ENCODE measurements around the gene CDK5.
A peak's percentile ranks its signal among the peaks of the same experiment; 100 is the strongest.

CDK5 gene

GRCh38 chr7:151024435-151025056 lies 33.2 kb downstream of the CDK5 start, which contains the start of gene ATG9B:
Gene ATG9B, minus strand, starts transcription at chr7:151024494. Its CDS starts 71 bp downstream, at chr7:151024423.
- Histone ChIP-seq H3K9me3 (ENCODE audit: low read depth, low read length) (no peaks in the 10 kb centered on the region), H3K36me3 (ENCODE audit: insufficient read depth, low read length) (no peaks in the 10 kb centered on the region), H3K4me3 (no peak within 1 kb of the TSS), H3K27ac (no peak within 1 kb of the TSS), H3K9ac (ENCODE audit: insufficient read length) (no peak within 1 kb of the TSS)
- DNase-seq (ENCODE audit: low read depth, low spot score) = no peak
- TF ChIP-seq FOXP2 (optimal IDR thresholded peaks at IDR 0.05; ENCODE audit: control extremely low read depth, extremely low read length, insufficient read depth) (no peak), EZH2 (IDR thresholded peaks at IDR 0.05) (no peak), POLR2AphosphoS5 (IDR thresholded peaks at IDR 0.05; ENCODE audit: borderline replicate concordance, low read depth, low read length) (no peak)

DNA sequence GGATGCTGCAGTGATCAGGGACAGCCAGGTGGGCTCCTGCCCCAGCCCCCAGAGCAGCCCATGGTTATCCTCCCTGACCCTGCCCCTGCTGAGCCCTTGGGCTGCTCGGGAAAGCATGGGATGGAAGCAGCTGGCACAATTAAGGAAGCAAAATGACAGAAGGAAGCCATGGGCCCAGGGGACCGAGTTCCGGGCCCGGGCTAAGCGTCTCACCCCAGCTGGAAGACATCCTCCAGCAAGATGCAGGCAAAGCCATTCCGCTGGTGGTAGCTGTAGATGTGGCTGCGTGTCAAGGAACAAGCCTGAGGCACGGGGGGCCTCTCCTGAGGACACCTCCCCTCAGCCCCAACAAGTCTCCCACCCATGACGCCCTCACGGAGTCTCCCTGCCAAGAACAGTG lies 34.5 kb downstream of the CDK5 start:
- Histone ChIP-seq H3K9ac (ENCODE audit: insufficient read length) (no peak overlapping the region), H3K4me3 (no peak overlapping the region), H3K9me3 (ENCODE audit: low read depth, low read length) (no peaks in the 10 kb centered on the region), H3K27ac (no peak overlapping the region), H3K36me3 (ENCODE audit: insufficient read depth, low read length) (no peaks in the 10 kb centered on the region)
- TF ChIP-seq EZH2 (IDR thresholded peaks at IDR 0.05) (no peak), FOXP2 (optimal IDR thresholded peaks at IDR 0.05; ENCODE audit: control extremely low read depth, extremely low read length, insufficient read depth) (no peak), POLR2AphosphoS5 (IDR thresholded peaks at IDR 0.05; ENCODE audit: borderline replicate concordance, low read depth, low read length) (no peak)
- DNase-seq (ENCODE audit: low read depth, low spot score) = no peak

GRCh38 chr7:151020231-151020630 lies 37.5 kb downstream of the CDK5 start:
- no peak for TF ChIP-seq EZH2 (IDR thresholded peaks at IDR 0.05)
- TF ChIP-seq FOXP2 (optimal IDR thresholded peaks at IDR 0.05; ENCODE audit: control extremely low read depth, extremely low read length, insufficient read depth) = no peak
- no peak for TF ChIP-seq POLR2AphosphoS5 (IDR thresholded peaks at IDR 0.05; ENCODE audit: borderline replicate concordance, low read depth, low read length)
- H3K9ac ChIP-seq (ENCODE audit: insufficient read length) = no peak overlapping the region
- no peak overlapping the region for H3K27ac ChIP-seq
- no peaks in the 10 kb centered on the region for H3K9me3 ChIP-seq (ENCODE audit: low read depth, low read length)
- DNase-seq (ENCODE audit: low read depth, low spot score) = no peak
- H3K36me3 ChIP-seq (ENCODE audit: insufficient read depth, low read length) = no peaks in the 10 kb centered on the region
- no peak overlapping the region for H3K4me3 ChIP-seq

- Histone ChIP-seq H3K27ac (no peak overlapping the region), H3K9ac (ENCODE audit: insufficient read length) (no peak overlapping the region), H3K36me3 (ENCODE audit: insufficient read depth, low read length) (no peaks in the 10 kb centered on the region), H3K9me3 (ENCODE audit: low read depth, low read length) (no peaks in the 10 kb centered on the region), H3K4me3 (peak overlapping the region; percentile 74)
- no peak for DNase-seq (ENCODE audit: low read depth, low spot score)
- no peak for TF ChIP-seq EZH2 (IDR thresholded peaks at IDR 0.05)
- TF ChIP-seq FOXP2 (optimal IDR thresholded peaks at IDR 0.05; ENCODE audit: control extremely low read depth, extremely low read length, insufficient read depth) = no peak
- no peak for TF ChIP-seq POLR2AphosphoS5 (IDR thresholded peaks at IDR 0.05; ENCODE audit: borderline replicate concordance, low read depth, low read length)
These were observed 38.6 kb downstream of the CDK5 start for GRCh38 chr7:151019130-151019447.

DNA sequence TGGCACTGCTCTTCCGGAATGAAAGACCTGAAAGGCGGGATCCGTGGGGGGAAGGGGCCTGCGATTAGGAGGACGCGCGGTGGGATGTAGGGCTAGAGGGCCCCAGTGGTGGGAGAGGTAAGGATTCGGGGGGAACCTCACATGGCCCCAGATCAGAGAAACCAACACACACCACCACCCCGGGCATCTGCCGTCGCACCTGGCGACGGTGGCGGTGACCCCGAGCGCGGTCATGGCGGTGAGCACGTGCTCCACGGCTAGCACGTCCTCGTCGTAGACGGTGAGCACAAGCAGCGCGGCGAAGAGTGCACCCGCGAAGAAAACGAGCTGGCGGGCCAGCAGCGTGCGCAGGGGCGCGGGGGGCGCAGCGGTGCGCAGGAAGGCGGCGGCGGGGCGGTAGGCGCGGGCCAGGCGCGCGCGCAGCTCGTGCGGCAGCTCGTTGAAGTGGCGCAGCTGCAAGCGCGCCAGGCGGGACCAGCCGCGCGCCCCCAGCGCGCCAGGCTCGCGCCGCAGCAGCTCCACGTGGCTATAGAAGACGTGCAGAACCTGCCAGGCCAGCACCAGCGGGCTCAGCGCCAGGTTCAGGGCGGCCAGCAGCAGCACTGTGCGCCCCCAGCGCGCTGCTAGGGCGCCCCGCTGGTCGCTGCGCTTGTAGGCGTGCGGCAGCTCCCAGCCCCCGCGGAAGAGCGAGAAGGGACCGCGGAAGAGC lies 39.1 kb downstream of the CDK5 start:
- no peaks in the 10 kb centered on the region for H3K9me3 ChIP-seq (ENCODE audit: low read depth, low read length)
- no peak overlapping the region for H3K27ac ChIP-seq
- no peaks in the 10 kb centered on the region for H3K36me3 ChIP-seq (ENCODE audit: insufficient read depth, low read length)
- no peak for TF ChIP-seq FOXP2 (optimal IDR thresholded peaks at IDR 0.05; ENCODE audit: control extremely low read depth, extremely low read length, insufficient read depth)
- TF ChIP-seq POLR2AphosphoS5 (IDR thresholded peaks at IDR 0.05; ENCODE audit: borderline replicate concordance, low read depth, low read length) = no peak
- TF ChIP-seq EZH2 (IDR thresholded peaks at IDR 0.05) = no peak
- no peak for DNase-seq (ENCODE audit: low read depth, low spot score)
- H3K9ac ChIP-seq (ENCODE audit: insufficient read length) = peak overlapping the region; percentile 71
- peak overlapping the region; percentile 74 for H3K4me3 ChIP-seq

DNA sequence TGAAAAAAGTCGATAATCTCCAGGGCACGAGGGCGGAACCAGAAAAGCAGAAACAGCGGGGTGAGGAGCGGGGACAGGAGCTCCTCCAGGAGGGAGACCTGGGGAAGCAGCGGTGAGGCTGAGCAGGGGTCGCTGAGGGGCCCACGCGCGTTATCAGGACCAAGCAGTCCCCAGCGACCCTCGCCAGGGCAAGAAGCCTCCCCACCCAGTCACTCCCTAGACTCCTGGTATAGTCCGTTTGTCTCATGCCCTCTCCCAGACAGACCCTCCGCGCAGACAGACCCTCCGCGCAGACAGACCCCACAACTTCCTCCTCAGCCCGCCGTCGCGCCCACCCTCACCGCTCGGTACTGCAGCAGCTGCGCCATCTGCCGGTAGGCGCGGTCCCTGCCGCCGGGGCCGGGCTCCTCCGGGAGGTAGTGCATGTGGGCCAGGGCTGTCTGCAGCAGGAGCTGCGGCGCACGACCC lies 39.7 kb downstream of the CDK5 start:
- H3K4me3 ChIP-seq = peak overlapping the region; percentile 74
- no peak for DNase-seq (ENCODE audit: low read depth, low spot score)
- H3K36me3 ChIP-seq (ENCODE audit: insufficient read depth, low read length) = no peaks in the 10 kb centered on the region
- no peak for TF ChIP-seq EZH2 (IDR thresholded peaks at IDR 0.05)
- TF ChIP-seq POLR2AphosphoS5 (IDR thresholded peaks at IDR 0.05; ENCODE audit: borderline replicate concordance, low read depth, low read length) = no peak
- TF ChIP-seq FOXP2 (optimal IDR thresholded peaks at IDR 0.05; ENCODE audit: control extremely low read depth, extremely low read length, insufficient read depth) = no peak
- H3K27ac ChIP-seq = no peak overlapping the region
- H3K9ac ChIP-seq (ENCODE audit: insufficient read length) = peak overlapping the region; percentile 71
- no peaks in the 10 kb centered on the region for H3K9me3 ChIP-seq (ENCODE audit: low read depth, low read length)

- H3K27ac ChIP-seq = no peak overlapping the region
- no peak for TF ChIP-seq FOXP2 (optimal IDR thresholded peaks at IDR 0.05; ENCODE audit: control extremely low read depth, extremely low read length, insufficient read depth)
- TF ChIP-seq POLR2AphosphoS5 (IDR thresholded peaks at IDR 0.05; ENCODE audit: borderline replicate concordance, low read depth, low read length) = no peak
- no peak for TF ChIP-seq EZH2 (IDR thresholded peaks at IDR 0.05)
- no peak overlapping the region for H3K9ac ChIP-seq (ENCODE audit: insufficient read length)
- peak overlapping the region; percentile 74 for H3K4me3 ChIP-seq
- DNase-seq (ENCODE audit: low read depth, low spot score) = no peak
- no peaks in the 10 kb centered on the region for H3K9me3 ChIP-seq (ENCODE audit: low read depth, low read length)
- H3K36me3 ChIP-seq (ENCODE audit: insufficient read depth, low read length) = no peaks in the 10 kb centered on the region
These were observed 40.2 kb downstream of the CDK5 start for GRCh38 chr7:151017370-151017952.

GRCh38 chr7:151016942-151017341 lies 40.8 kb downstream of the CDK5 start:
- TF ChIP-seq POLR2AphosphoS5 (IDR thresholded peaks at IDR 0.05; ENCODE audit: borderline replicate concordance, low read depth, low read length) (no peak), FOXP2 (optimal IDR thresholded peaks at IDR 0.05; ENCODE audit: control extremely low read depth, extremely low read length, insufficient read depth) (no peak), EZH2 (IDR thresholded peaks at IDR 0.05) (no peak)
- DNase-seq (ENCODE audit: low read depth, low spot score) = no peak
- H3K27ac ChIP-seq = no peak overlapping the region
- no peaks in the 10 kb centered on the region for H3K9me3 ChIP-seq (ENCODE audit: low read depth, low read length)
- no peak overlapping the region for H3K9ac ChIP-seq (ENCODE audit: insufficient read length)
- H3K4me3 ChIP-seq = no peak overlapping the region
- no peaks in the 10 kb centered on the region for H3K36me3 ChIP-seq (ENCODE audit: insufficient read depth, low read length)

Data from SK-N-MC (cell line).